ENCODE measurements around the gene FAM219A.

The FAM219A gene

GRCh38 chr9:34458013-34458958 lies at the start of gene FAM219A, which contains the start of gene DNAI1:
Gene FAM219A, minus strand, starts transcription at chr9:34458570. Its CDS starts 307 bp downstream, at chr9:34458263.
Gene DNAI1, plus strand, starts transcription at chr9:34458805. Its CDS starts 201 bp downstream, at chr9:34459006.
- peak; percentile 99 for DNase-seq
- peak within 1 kb of the TSS; percentile 92 for H3K4me3 Mint-ChIP-seq
- H3K36me3 Mint-ChIP-seq (ENCODE audit: low read depth): no peaks in the 10 kb centered on the region
- H3K9me3 Mint-ChIP-seq: no peaks in the 10 kb centered on the region
- peaks cover 55% of the 10 kb centered on the region for H3K4me1 Mint-ChIP-seq
- peak within 1 kb of the TSS; percentile 33 for H3K27ac Mint-ChIP-seq
- peaks cover 12% of the 10 kb centered on the region for H3K27me3 Mint-ChIP-seq (ENCODE audit: low read depth, poor library complexity)
- TF ChIP-seq, protein P1, sequence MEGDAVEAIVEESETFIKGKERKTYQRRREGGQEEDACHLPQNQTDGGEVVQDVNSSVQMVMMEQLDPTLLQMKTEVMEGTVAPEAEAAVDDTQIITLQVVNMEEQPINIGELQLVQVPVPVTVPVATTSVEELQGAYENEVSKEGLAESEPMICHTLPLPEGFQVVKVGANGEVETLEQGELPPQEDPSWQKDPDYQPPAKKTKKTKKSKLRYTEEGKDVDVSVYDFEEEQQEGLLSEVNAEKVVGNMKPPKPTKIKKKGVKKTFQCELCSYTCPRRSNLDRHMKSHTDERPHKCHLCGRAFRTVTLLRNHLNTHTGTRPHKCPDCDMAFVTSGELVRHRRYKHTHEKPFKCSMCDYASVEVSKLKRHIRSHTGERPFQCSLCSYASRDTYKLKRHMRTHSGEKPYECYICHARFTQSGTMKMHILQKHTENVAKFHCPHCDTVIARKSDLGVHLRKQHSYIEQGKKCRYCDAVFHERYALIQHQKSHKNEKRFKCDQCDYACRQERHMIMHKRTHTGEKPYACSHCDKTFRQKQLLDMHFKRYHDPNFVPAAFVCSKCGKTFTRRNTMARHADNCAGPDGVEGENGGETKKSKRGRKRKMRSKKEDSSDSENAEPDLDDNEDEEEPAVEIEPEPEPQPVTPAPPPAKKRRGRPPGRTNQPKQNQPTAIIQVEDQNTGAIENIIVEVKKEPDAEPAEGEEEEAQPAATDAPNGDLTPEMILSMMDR (IDR thresholded peaks at IDR 0.05): no peak

GRCh38 chr9:34507966-34508365 lies 49.6 kb upstream of the FAM219A start:
- DNase-seq: no peak
- Mint-ChIP-seq H3K4me3 (no peak overlapping the region), H3K9me3 (no peaks in the 10 kb centered on the region), H3K27ac (no peak overlapping the region), H3K36me3 (ENCODE audit: low read depth) (no peaks in the 10 kb centered on the region), H3K4me1 (peaks cover 53% of the 10 kb centered on the region), H3K27me3 (ENCODE audit: low read depth, poor library complexity) (peaks cover 25% of the 10 kb centered on the region)
- TF ChIP-seq, protein P1 (IDR thresholded peaks at IDR 0.05): no peak

DNA sequence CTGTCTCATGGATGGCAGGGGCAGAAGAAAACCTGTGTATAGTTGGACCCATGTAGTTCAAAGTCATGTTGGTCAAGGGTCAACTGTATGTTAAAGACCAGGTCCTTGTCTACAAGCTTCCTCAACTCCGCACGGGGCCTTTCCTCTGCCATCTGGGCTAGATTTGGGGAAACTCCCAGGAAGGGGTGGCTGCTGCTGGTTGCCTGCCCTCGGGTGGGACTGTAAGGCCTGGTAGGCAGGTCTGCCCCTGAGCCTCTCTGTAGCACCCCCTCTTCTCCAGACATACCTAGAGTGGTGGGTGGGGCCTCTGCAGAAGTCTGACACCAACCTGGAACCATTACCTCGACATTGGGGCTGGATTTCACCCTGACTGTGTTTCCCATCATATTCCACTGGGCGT lies 49.2 kb upstream of the FAM219A start:
- Mint-ChIP-seq H3K27me3 (ENCODE audit: low read depth, poor library complexity) (peaks cover 25% of the 10 kb centered on the region), H3K27ac (no peak overlapping the region), H3K4me1 (peaks cover 49% of the 10 kb centered on the region), H3K4me3 (no peak overlapping the region), H3K9me3 (no peaks in the 10 kb centered on the region), H3K36me3 (ENCODE audit: low read depth) (no peaks in the 10 kb centered on the region)
- DNase-seq: no peak
- TF ChIP-seq, protein P1 (IDR thresholded peaks at IDR 0.05): no peak

- peaks cover 39% of the 10 kb centered on the region for H3K4me1 Mint-ChIP-seq
- H3K4me3 Mint-ChIP-seq: no peak overlapping the region
- H3K36me3 Mint-ChIP-seq (ENCODE audit: low read depth): no peaks in the 10 kb centered on the region
- peaks cover 25% of the 10 kb centered on the region for H3K27me3 Mint-ChIP-seq (ENCODE audit: low read depth, poor library complexity)
- H3K9me3 Mint-ChIP-seq: no peaks in the 10 kb centered on the region
- TF ChIP-seq, protein P1 (IDR thresholded peaks at IDR 0.05): no peak
- no peak overlapping the region for H3K27ac Mint-ChIP-seq
- no peak for DNase-seq
Observed at GRCh38 chr9:34506623-34507022, 48.3 kb upstream of the FAM219A start.

GRCh38 chr9:34505370-34506120 lies 47.2 kb upstream of the FAM219A start:
- TF ChIP-seq, protein P1 (IDR thresholded peaks at IDR 0.05): no peak
- H3K27me3 Mint-ChIP-seq (ENCODE audit: low read depth, poor library complexity): peaks cover 25% of the 10 kb centered on the region
- peaks cover 28% of the 10 kb centered on the region for H3K4me1 Mint-ChIP-seq
- no peaks in the 10 kb centered on the region for H3K9me3 Mint-ChIP-seq
- H3K27ac Mint-ChIP-seq: no peak overlapping the region
- H3K4me3 Mint-ChIP-seq: no peak overlapping the region
- no peaks in the 10 kb centered on the region for H3K36me3 Mint-ChIP-seq (ENCODE audit: low read depth)
- DNase-seq: no peak
